Natural killer cell treated with Interleukin-12 subunit alpha and Interleukin-12 subunit beta and Interleukin-15 and Interleukin-18, amount 100 ng/mL, for 72 hours (primary cell): ENCODE results near the gene RRAS2. TPM values are rescaled to one million over a fixed set of nuclear protein-coding genes. Genes with fewer than 3 reads are reported as not detected.

Experiments
- ATAC-seq, 2 donors: fragments of 150-1000 bp; cut with Tn5 transposase in 1 of 2; sonication (Bioruptor Pico), chemical (Tn5 transposase) in 1 of 2; 2 replicates each; pipeline ENCODE4 v1.10.0; 2021
- DNase-seq: peaks from one replicate; pipeline ENCODE4 v3.0.0; 2022; ENCODE audit warnings: low spot score
- H3K27ac Mint-ChIP-seq, 2 donors: 1 replicate in 1 of 2; 2 replicates in 1 of 2; pipeline ENCODE4 v1.8.0; 2022; ENCODE audit warnings: mixed read lengths in 2 of 2, mild to moderate bottlenecking in 1 of 2, moderate library complexity in 1 of 2
- H3K27me3 Mint-ChIP-seq, 2 donors: 1 replicate in 1 of 2; 2 replicates in 1 of 2; pipeline ENCODE4 v1.8.0; 2022; ENCODE audit warnings: mixed read lengths in 2 of 2
- H3K36me3 Mint-ChIP-seq: one replicate; pipeline ENCODE4 v1.8.0; 2022; ENCODE audit warnings: mixed read lengths
- H3K4me1 Mint-ChIP-seq, 2 donors: 1 replicate in 1 of 2; 2 replicates in 1 of 2; pipeline ENCODE4 v1.8.0; 2022; ENCODE audit warnings: low read depth in 2 of 2, mixed read lengths in 2 of 2, mild to moderate bottlenecking in 1 of 2
- H3K4me3 Mint-ChIP-seq: one replicate; pipeline ENCODE4 v1.8.0; 2022; ENCODE audit warnings: mixed read lengths
- H3K9me3 Mint-ChIP-seq: 2 replicates; pipeline ENCODE4 v1.8.0; 2022; ENCODE audit warnings: mixed read lengths
- total RNA-seq, 2 donors: library from RNA; stranded (reverse); gene quantifications; one replicate each; pipeline ENCODE4 v1.2.3, GENCODE V29; 2022

Gene RRAS2
- total RNA-seq, 2 donors from 2014 or later, result 97.3 to 141 TPM

DNA sequence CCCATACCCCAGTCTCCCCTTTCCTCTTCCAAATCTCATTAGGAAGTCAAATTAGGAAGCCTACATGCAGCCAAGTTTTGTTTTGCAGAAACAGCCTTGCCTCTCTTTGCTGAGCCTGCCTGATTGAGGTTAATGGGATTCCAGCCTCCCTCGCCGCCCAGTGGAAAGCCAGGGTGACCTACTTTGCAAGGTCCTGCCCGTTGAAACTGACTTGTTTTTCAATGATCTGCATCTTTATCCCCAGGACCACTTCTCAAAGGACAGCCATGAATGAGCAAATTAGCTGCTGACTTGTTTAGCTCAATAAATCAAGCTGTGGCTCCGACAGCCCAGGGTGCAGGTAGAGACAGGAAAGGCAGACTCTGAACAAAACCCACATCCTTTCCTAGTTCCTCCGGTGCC, 110.4 kb downstream of the RRAS2 start:
- DNase-seq, result no peak
- Mint-ChIP-seq H3K27me3 (peaks cover 12% of the 10 kb centered on the region in 2 donors), H3K4me3 (no peak overlapping the region), H3K4me1 (peaks cover 12 to 14% of the 10 kb centered on the region in 2 donors), H3K27ac (no peak overlapping the region), H3K9me3 (no peaks in the 10 kb centered on the region), H3K36me3 (no peaks in the 10 kb centered on the region)
- no peak for ATAC-seq

DNA sequence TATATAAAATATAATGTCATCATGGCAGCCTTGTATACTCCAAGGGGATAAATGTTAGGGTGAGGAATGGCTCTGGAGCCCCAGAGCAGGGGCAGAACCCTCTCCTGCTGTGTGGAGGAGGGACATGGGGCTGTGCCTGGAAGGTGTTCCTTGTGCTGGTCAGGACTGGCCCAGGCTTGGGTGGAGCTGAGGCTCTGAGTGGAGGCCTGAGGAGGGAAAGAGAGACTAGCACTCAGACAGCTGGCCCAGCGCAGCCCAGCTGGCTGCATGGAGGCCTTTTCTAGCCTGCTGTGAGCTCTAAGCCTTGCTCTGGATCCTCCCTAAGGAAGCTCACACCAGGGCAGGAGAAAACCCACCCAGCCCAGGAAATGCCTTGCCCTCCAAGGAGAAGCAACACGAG, 113.5 kb downstream of the RRAS2 start:
- H3K4me3 Mint-ChIP-seq, result no peak overlapping the region
- ATAC-seq (peak in 1 of 2 donors; percentile 36), DNase-seq (no peak)
- no peaks in the 10 kb centered on the region for H3K9me3 Mint-ChIP-seq
- peaks cover 12 to 14% of the 10 kb centered on the region in 2 donors for H3K4me1 Mint-ChIP-seq
- peaks cover 12 to 19% of the 10 kb centered on the region in 2 donors for H3K27me3 Mint-ChIP-seq
- no peaks in the 10 kb centered on the region for H3K36me3 Mint-ChIP-seq
- no peak overlapping the region for H3K27ac Mint-ChIP-seq

DNA sequence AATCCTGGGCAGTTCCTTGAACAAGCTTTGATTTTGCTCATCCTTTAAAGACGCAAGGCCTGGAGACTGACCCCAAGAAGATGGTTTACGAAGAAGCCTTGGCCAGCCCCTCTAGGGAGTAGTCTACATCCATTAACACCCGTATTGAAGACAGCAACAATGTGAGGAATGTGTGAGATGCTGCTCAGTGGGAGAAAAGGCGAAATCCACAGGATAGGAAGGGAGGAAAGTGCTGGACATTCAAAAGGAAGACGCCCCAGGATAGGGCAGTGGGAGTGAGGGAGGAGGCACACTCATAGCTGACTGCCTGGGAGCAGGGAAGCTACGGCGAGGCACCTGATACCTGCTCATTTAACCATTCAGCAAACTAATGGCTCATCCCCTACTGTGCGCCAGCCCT, 114.1 kb downstream of the RRAS2 start:
- Mint-ChIP-seq H3K4me1 (peaks cover 12 to 14% of the 10 kb centered on the region in 2 donors), H3K36me3 (no peaks in the 10 kb centered on the region), H3K27ac (no peak overlapping the region), H3K9me3 (no peaks in the 10 kb centered on the region), H3K4me3 (no peak overlapping the region), H3K27me3 (peaks cover 12 to 19% of the 10 kb centered on the region in 2 donors)
- DNase-seq (no peak), ATAC-seq (no peak)

DNA sequence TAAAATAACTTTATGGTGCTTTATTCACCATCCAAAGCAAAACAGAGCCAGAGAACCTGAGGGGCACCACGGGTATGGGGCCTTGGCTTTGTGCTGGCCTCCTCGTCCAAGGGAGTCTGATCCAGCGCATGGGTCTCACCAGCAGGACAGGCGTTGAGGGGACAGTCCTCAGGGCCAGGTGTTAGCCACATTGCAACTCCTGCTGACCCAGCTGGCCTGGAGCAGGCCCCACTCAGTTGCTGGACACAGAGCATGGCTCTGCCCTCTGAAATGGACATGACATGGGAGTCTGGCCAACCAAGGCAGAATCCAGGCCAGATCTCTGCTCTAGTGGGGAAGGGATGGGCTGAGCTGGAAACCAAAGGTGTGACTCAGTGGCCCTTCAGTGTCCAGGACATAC, 116.2 kb downstream of the RRAS2 start:
- H3K9me3 Mint-ChIP-seq, result no peaks in the 10 kb centered on the region
- no peaks in the 10 kb centered on the region for H3K36me3 Mint-ChIP-seq
- H3K27me3 Mint-ChIP-seq, result peaks cover 7 to 14% of the 10 kb centered on the region in 2 donors
- H3K4me1 Mint-ChIP-seq, result peaks cover under 1 to 2% of the 10 kb centered on the region in 2 donors
- no peak for ATAC-seq
- no peak for DNase-seq
- no peak overlapping the region for H3K27ac Mint-ChIP-seq
- H3K4me3 Mint-ChIP-seq, result no peak overlapping the region

DNA sequence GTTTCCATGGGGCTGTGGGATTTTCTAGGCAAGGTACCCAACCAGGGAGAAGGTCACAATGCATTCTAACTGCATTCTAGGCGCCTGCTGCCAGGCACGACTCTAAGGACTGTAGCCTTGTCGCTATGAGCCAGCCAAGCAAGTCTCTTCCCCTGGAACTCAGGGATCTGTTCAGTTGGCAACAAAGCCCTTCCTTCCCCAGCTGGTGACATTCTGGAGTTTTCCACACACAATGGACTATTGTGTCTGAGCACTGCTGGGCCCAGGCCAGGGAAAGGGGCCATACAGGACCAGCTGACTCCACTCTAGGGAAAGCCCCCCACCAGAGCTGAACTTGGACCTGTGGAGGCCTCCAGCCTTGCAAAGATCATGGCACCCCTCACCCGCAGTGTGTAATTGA, 116.8 kb downstream of the RRAS2 start:
- DNase-seq (no peak), ATAC-seq (no peak)
- peaks cover 2 to 8% of the 10 kb centered on the region in 2 donors for H3K27me3 Mint-ChIP-seq
- no peaks in the 10 kb centered on the region for H3K9me3 Mint-ChIP-seq
- no peaks in the 10 kb centered on the region for H3K36me3 Mint-ChIP-seq
- H3K4me1 Mint-ChIP-seq, result peaks cover 1 to 2% of the 10 kb centered on the region in 2 donors
- H3K4me3 Mint-ChIP-seq, result no peak overlapping the region
- no peak overlapping the region for H3K27ac Mint-ChIP-seq

DNA sequence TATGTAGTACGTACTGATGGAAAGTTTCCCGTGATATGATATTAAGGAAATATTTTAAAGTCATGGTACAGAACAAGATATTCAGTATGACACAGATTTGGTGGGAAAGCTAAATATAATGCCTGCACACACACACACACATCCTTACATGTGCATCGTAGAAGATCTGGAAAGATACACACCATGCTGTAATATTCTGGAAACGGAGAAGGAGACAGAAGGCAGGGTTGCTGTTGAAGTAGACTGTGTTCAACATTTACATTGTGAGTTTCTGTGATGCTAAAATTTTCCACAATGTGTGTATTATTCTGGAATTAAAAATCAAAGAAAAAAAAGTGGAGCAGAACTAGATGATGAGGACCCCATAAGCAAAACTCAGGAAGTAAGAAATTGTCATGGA, 118.0 kb downstream of the RRAS2 start:
- H3K27me3 Mint-ChIP-seq, result peaks cover 9 to 16% of the 10 kb centered on the region in 2 donors
- H3K4me1 Mint-ChIP-seq, result peaks cover 3 to 10% of the 10 kb centered on the region in 2 donors
- H3K4me3 Mint-ChIP-seq, result no peak overlapping the region
- ATAC-seq, result no peak
- no peaks in the 10 kb centered on the region for H3K9me3 Mint-ChIP-seq
- DNase-seq, result no peak
- no peak overlapping the region for H3K27ac Mint-ChIP-seq
- no peaks in the 10 kb centered on the region for H3K36me3 Mint-ChIP-seq

DNA sequence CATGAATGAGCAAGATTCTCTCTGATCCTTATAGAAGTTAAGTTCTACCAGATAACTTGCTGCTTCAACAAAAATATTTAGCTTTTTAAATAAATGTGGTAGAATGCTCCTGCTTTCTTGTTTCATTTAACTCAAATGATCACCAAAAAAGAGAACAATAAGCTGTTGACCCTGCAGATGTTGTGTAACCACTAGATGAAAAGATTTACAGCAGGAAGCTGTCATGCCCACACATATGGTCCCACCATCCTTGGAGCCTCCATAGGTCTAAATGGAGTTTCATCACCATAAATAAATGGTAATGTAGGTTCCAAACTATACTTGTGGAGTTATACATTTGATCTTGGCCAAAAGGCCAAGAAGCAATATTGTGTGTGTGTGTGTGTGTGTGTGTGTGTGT, 118.8 kb downstream of the RRAS2 start:
- Mint-ChIP-seq H3K9me3 (no peaks in the 10 kb centered on the region), H3K4me3 (no peak overlapping the region), H3K36me3 (no peaks in the 10 kb centered on the region), H3K4me1 (peaks cover 3 to 10% of the 10 kb centered on the region in 2 donors), H3K27me3 (peaks cover 13 to 23% of the 10 kb centered on the region in 2 donors), H3K27ac (no peak overlapping the region)
- DNase-seq, result no peak
- no peak for ATAC-seq

DNA sequence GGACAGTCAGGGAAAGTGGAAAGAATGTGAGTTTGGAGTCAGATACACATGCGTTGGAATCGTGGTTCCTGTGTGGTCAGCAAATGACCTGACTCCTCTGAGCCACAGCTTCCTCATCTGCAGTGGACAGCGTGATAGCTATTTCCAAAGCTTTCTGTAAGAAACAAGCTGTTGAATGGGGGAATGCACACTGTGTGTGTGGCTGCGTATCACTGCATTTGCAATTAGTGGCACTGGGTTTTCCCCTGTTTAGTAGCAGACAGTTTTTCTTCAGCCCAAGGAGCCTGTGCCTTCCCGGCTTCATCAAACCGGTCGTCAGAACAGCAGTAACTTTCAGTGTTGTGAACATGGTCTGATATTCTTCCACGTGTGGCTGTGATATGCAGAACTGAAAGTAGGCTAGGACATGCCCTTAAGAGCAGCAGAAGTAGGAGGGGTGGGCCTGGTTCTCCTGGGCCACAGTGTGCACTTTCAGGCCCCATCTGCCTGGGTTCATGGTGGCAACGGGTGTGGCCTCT, 121.5 kb downstream of the RRAS2 start:
- Mint-ChIP-seq H3K36me3 (no peaks in the 10 kb centered on the region), H3K27me3 (peaks cover 18 to 36% of the 10 kb centered on the region in 2 donors), H3K9me3 (no peaks in the 10 kb centered on the region), H3K4me1 (peaks cover 3 to 10% of the 10 kb centered on the region in 2 donors), H3K4me3 (no peak overlapping the region), H3K27ac (no peak overlapping the region)
- ATAC-seq, result peak in 1 of 2 donors; percentile 34
- DNase-seq, result no peak

DNA sequence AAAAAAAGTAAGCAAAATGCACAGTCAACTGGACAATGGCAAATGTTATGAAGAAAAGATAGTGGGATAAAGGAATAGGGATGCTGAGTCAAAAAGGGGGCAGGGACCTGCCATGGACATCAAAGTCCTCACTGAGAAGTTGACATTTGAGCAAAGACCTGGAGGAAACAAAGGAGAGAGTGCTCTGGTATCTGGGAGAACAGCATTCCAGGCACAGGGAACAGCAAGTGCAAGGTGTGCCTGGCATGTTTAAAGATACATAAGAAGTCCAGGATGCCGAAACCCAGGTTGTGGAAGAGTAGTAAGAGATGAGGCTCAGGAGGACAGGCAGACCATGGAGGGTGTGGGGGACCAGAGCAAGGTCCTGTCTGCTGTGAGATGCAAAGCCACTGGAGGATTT, 123.3 kb downstream of the RRAS2 start:
- no peak overlapping the region for H3K27ac Mint-ChIP-seq
- H3K36me3 Mint-ChIP-seq, result no peaks in the 10 kb centered on the region
- peaks cover 3 to 10% of the 10 kb centered on the region in 2 donors for H3K4me1 Mint-ChIP-seq

DNA sequence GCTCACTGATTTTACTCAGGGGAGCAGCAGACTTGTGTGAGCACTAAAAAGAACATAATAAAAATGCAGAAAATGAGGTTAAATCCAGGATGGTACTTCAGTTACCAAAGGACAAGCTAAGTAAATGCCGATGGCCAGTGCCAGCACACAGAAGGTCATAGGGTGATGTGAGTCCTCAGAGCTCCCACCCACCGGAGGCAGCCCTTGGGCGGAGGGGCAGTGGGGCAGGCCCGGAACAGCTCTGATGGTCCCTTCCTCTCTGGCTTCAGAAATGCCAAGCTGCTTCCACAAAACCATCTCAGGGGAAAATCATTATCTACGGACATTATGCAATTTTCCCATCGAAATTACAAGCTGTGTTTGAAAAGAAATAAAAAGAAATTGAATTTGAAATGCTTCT, 124.5 kb downstream of the RRAS2 start:
- Mint-ChIP-seq H3K36me3 (no peaks in the 10 kb centered on the region), H3K9me3 (no peaks in the 10 kb centered on the region), H3K4me3 (no peak overlapping the region), H3K4me1 (peaks cover 3 to 10% of the 10 kb centered on the region in 2 donors), H3K27me3 (peaks cover 25 to 44% of the 10 kb centered on the region in 2 donors), H3K27ac (no peak overlapping the region)
- no peak for ATAC-seq
- DNase-seq, result no peak

More for the DNA sequence above, 123.3 kb downstream of the RRAS2 start:
- H3K9me3 Mint-ChIP-seq, result no peaks in the 10 kb centered on the region
- H3K4me3 Mint-ChIP-seq, result no peak overlapping the region
- ATAC-seq, result no peak
- no peak for DNase-seq
- H3K27me3 Mint-ChIP-seq, result peaks cover 22 to 42% of the 10 kb centered on the region in 2 donors

DNA sequence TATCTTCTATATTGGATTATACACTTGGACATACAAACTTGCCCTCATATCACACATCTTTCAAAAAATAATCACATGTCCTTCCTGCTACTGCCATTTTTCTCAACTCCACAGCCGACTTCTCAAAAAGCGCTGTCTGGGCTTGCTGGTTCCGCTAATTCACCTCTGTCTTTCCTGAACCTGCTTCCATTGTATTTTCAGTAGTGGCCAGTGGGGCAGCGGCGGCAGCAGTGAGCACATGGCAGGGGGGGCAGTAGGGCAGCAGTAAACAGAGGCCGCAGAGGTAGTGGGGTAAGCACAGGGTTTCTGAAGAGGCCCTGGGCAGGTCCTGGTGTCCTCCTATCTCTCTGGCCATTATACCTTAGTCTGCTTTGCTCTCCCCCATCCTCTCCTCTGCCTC, 126.3 kb downstream of the RRAS2 start:
- Mint-ChIP-seq H3K4me1 (peaks cover 3 to 10% of the 10 kb centered on the region in 2 donors), H3K9me3 (no peaks in the 10 kb centered on the region), H3K36me3 (no peaks in the 10 kb centered on the region), H3K27me3 (peaks cover 28 to 44% of the 10 kb centered on the region in 2 donors), H3K27ac (no peak overlapping the region), H3K4me3 (no peak overlapping the region)
- ATAC-seq, result no peak
- DNase-seq, result no peak

DNA sequence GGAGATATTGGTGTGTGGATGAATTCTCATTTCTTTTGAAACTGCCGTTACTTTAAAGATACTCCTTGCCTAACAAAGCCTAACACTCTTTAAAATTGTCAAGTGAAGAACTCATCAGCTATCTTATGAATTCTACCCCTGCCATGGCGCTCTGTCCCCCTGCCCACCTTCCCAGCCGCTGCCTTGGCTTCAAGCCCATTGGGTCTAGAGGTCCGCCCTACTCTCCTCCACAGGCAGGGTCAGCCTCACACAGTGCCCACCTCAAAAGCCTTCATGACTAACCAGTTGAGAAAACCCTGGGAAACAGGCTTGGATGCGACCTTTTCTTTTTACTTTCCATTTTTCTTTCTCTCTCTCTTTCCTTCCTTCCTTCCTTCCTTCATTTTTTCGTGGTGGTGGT, 128.6 kb downstream of the RRAS2 start:
- no peak for DNase-seq
- H3K27me3 Mint-ChIP-seq, result peaks cover 17 to 30% of the 10 kb centered on the region in 2 donors
- no peaks in the 10 kb centered on the region for H3K36me3 Mint-ChIP-seq
- H3K9me3 Mint-ChIP-seq, result no peaks in the 10 kb centered on the region
- H3K27ac Mint-ChIP-seq, result no peak overlapping the region
- H3K4me1 Mint-ChIP-seq, result no peaks in the 10 kb centered on the region
- no peak for ATAC-seq
- H3K4me3 Mint-ChIP-seq, result no peak overlapping the region

DNA sequence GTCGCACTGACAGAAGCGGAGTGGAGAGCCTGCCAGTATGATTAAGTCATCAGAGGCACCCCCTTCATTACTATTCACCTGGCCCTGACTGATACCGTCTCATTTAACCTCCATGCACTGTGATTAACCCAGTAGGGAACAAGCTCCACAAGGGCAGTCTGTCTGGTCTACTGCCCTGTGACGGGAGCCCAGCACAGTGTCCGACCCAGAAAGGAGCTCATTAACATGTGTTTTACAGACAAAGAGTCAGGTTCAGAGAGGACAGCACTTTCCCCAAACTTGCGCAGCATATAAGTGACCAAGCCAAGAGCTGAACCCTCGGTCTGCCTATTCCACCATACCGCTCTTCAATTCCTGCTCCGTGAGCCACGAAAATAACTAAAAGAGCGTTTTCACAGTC, 129.5 kb downstream of the RRAS2 start:
- DNase-seq (no peak), ATAC-seq (no peak)
- no peaks in the 10 kb centered on the region for H3K4me1 Mint-ChIP-seq
- no peak overlapping the region for H3K27ac Mint-ChIP-seq
- peaks cover 14 to 23% of the 10 kb centered on the region in 2 donors for H3K27me3 Mint-ChIP-seq
- no peaks in the 10 kb centered on the region for H3K36me3 Mint-ChIP-seq
- no peaks in the 10 kb centered on the region for H3K9me3 Mint-ChIP-seq
- H3K4me3 Mint-ChIP-seq, result no peak overlapping the region

DNA sequence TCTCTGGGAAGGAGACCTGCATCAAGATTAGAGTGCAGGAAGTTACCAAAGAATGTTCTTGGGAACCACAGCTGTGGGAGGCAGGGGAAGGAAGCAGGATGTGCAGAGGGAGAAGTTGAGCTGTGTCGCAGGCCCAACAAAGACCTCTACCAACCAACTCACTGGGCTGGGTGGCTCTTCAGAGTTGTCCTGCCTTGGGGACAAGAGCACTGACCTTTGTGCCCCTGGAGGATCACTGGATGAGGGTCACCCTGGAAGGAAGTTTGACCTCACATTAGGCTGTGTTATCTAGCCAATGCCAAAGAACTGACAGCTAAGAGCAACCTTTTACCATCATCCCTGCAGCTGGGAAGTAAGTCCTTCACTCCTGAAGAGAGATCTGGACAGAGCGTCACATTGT, 130.6 kb downstream of the RRAS2 start:
- DNase-seq, result no peak
- Mint-ChIP-seq H3K9me3 (no peaks in the 10 kb centered on the region), H3K36me3 (no peaks in the 10 kb centered on the region), H3K4me3 (no peak overlapping the region), H3K27ac (no peak overlapping the region), H3K4me1 (no peaks in the 10 kb centered on the region), H3K27me3 (peaks cover 14 to 23% of the 10 kb centered on the region in 2 donors)
- ATAC-seq, result no peak
